ENCODE results near the gene TOLLIP.
"Not testable (repeated sequence)": the region's sequence is repeated elsewhere in the genome, so short reads cannot be mapped to it uniquely, and the experiment has no call there.

The TOLLIP gene

GRCh38 chr11:1343391-1344055 is 34.1 kb upstream of the TOLLIP start:
- DNase-seq: no peak

GRCh38 chr11:1342946-1343345 is 33.5 kb upstream of the TOLLIP start:
- no peak for DNase-seq

- no peak for DNase-seq
Observed at GRCh38 chr11:1341928-1342524, 32.6 kb upstream of the TOLLIP start.

DNA sequence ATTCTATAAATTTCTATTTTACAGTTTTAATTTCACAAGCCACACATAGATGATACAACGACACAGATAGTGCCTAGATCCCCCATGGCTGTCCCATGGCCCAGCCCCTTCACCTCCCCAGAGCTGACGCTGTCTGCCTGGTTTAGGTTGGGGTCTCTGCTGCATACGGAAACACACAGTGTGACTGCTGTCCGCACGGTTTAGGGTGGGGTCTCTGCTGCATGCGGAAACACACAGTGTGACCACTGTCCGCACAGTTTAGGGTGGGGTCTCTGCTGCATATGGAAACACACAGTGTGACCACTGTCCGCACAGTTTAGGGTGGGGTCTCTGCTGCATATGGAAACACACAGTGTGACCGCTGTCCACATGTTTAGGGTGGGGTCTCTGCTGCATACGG is 31.8 kb upstream of the TOLLIP start:
- DNase-seq: not testable (repeated sequence)

- DNase-seq: no peak
Observed at GRCh38 chr11:1340111-1340510, 30.7 kb upstream of the TOLLIP start.

- DNase-seq: no peak
Observed at GRCh38 chr11:1339066-1339675, 29.7 kb upstream of the TOLLIP start.

GRCh38 chr11:1338201-1339065 is 29.0 kb upstream of the TOLLIP start:
- no peak for DNase-seq

DNA sequence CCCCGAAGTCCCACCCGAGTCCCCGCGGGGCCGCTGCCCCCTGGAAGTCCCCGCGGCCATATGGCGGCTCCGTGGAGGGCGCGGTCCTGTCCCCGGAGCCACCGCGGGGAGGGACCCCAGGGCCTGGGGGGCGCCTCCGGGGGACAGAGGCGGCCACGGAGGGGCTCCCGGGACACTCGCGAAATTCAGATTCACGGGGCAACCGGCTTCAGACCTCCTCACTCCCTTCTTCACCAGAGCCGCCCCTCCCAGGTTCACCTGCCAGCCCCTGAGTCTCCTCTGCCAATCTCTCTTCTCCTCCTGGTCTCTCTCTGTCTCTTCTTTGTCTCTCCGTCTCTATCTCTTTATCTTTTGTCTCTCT is 28.2 kb upstream of the TOLLIP start:
- no peak for DNase-seq

GRCh38 chr11:1336836-1337646 is 27.6 kb upstream of the TOLLIP start:
- DNase-seq: no peak

DNA sequence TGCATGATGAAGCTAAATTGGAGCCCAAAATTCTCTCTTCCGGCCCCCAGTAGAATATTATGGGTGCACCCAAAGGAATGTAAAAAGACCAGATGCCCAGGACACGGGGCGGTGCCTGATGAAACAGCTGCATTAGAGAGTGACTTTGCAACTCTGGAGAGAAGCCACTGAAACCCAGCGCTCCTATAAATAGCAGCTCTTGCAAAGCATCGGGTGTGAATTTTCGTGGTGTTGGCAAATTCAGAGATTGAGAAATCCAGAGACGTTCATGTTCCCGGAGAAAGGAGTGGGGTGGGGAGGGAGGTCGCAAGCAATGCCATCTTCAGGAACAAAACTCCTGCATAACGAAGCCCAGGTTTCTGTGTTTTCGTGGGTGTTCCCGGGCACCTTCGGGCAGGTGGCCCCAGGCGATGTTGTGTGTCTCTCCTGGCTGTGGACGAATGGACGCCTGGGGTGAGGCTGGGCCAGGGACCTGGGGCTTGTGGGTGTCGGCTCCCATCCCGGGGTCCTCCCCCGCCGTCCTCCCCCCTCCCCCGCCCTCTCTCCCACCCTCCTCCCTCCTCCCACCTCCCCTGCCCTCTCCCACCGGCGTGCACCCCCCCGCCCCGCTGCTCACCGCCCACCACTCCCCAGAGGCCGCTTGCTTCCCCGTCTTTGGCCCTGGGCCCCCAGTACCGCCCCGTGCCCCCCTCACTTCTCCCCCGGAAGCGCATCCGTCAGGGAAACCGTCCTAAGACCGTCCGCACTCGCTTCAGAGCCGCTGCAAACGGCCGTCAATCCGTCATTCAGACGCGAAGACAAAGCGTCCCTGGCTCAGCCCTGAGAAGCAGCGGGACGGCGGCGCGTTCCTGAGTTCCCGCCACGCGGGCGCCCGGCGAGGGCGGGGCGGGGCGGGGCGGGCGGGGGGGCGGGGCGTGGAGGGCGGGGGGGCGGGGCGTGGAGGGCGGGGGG is 26.7 kb upstream of the TOLLIP start:
- no peak for DNase-seq

- no peak for DNase-seq
Observed at GRCh38 chr11:1335264-1335810, 25.9 kb upstream of the TOLLIP start.

GRCh38 chr11:1333860-1334259 is 24.4 kb upstream of the TOLLIP start:
- no peak for DNase-seq

DNA sequence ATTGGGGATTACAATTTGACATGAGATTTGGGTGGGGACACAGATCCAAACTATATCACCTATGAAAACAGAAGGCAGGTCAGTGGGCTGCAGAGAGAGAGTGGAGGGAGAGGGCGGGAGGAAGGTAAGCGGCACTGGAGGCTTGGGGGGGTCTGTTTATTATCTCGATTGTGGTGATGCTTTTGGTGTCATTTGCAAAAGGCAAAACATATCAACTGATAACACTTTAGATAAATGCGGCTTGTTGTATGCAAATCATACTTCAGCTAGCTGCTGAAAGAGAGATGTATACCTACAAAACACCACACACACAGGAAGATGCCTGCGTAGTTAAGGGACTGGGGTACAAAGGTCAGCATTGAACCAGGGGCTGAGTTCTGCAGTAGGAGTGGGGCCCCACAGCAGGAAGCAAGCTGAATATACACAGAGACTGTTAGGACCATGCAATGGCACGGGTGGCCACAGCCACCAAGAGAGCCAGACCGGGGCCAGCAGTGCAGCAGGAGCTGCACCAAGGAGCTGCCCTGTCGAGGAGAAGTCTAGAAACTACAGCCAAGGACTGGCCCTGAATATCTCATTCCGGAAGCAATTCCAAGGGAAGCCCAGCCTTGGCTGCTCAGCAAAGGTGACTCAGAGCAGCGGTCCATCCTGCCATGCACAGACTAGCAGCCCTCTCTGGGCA is 23.8 kb upstream of the TOLLIP start:
- DNase-seq: no peak

DNA sequence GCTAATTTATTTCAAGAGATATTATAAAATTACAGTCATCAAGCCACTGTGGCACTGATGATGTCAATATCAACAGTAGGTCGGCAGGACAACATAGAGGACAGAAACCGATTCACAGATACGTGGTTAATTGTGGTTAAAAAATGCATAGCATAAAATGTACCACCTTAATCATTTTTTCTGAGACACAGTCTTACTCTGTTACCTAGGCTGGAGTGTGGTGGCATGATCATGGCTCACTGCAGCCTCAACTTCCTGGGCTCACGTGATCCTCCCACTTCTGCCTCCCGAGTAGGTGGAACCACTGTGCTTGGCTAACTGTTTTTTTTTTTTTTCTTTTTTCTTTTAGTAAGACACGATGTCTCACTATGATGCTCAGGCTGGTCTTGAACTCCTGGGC is 21.0 kb upstream of the TOLLIP start:
- no peak for DNase-seq

- DNase-seq: no peak
Observed at GRCh38 chr11:1327064-1327460, 17.6 kb upstream of the TOLLIP start.

GRCh38 chr11:1326435-1327063 is 17.1 kb upstream of the TOLLIP start:
- DNase-seq: no peak

GRCh38 chr11:1323774-1324173 is 14.3 kb upstream of the TOLLIP start:
- no peak for DNase-seq

- no peak for DNase-seq
Observed at GRCh38 chr11:1317993-1318392, 8.6 kb upstream of the TOLLIP start.

DNA sequence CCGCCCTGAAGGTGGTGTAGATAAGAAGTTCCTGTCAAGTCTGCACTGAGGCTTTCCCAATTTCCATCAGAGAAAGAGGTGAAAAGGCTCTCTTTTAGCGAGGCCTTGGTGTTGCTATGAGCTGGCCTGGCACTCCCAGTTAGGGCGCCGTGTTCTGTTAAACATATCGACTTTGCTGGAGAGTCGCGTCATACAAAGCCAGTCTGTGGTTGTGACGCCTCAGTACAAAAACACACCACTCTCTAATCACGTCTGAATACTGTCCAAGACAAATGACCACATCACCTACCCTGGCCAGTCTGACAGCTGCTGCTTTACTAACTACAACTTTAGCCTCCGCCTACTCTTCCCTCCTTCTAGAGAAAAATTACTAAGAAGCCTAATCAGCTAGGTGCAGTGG is 8.0 kb upstream of the TOLLIP start:
- no peak for DNase-seq
